HG03575 (cell line): ENCODE data around the gene DIPK1C.

Source experiments
- ATAC-seq: cut with Tn5 transposase; IDR thresholded peaks from one replicate; pipeline ENCODE4 v1.9.1; 2021; ENCODE audit not compliant: unreplicated experiment, insufficient number of reproducible peaks, low FRiP score; ENCODE audit errors: extremely low read depth

The DIPK1C gene

DNA sequence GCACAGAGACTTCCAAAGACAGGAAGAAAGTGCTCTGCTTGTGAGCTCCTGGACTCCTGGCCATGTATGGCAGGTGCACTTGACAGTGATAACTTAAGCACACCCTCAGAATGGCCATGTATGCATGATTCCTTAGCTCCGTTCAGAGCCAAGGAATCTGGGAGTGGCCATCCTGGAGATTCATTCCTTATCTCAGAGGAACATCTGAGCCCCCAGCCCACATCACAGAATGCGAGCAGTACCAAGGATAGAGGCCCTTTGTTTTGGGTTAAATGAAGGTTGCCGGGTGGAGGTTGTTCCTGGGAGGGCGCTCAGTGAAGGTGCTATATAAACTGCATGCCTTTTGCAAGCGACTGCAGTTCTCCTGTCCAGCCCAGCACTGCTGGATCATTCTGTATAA lies 26.9 kb downstream of the DIPK1C start:
- no peak for ATAC-seq

DNA sequence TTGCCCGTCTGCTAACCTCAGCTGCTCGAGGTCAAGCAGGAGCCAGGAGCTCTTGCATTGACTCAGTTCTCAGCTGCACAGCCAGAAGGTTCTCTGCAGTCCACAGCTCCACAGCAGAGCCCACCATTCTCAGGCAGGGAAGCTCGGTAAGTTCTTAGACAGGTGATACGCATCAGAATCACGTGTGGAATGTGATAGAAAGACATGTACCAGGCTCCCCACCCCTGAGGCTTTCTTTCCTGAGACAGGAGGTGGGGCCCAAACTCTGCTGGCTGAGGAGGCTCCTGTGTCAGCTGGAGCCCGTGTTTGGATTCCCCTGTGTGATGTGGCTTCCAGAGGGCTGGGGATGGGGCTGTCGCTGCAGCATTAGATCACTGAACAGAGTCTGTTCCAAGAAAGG lies 28.0 kb downstream of the DIPK1C start:
- ATAC-seq = no peak

DNA sequence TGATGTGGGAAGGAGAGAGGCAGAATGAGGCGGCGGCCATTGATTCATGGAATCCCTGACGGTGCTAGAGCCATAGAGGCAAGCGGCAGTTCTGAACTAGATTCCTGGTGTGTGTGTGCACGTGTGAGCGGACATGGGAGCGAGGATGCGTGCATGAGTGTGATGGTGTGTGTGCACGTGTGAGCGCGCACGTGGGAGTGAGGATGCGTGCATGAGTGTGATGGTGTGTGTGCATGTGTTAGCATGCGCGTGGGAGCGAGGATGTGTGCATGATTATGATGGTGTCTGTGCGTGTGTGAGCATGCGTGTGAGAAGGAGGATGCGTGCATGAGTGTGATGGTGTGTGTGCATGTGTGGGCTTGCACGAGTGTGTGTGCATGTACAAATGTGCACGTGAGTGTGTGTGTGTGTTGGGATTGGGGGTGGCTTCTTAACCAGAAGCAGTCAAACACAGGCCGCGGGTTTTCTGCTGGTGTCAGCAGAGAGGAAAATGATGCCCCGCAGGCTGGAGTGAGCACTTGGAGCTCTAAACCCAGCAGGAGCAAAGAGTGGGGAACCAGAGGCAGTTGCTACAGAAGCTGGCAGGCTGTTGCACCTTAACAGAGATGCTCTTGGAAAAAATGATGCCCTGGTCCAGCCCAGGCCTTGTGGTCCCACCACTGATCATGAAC lies 29.5 kb downstream of the DIPK1C start:
- ATAC-seq = no peak

DNA sequence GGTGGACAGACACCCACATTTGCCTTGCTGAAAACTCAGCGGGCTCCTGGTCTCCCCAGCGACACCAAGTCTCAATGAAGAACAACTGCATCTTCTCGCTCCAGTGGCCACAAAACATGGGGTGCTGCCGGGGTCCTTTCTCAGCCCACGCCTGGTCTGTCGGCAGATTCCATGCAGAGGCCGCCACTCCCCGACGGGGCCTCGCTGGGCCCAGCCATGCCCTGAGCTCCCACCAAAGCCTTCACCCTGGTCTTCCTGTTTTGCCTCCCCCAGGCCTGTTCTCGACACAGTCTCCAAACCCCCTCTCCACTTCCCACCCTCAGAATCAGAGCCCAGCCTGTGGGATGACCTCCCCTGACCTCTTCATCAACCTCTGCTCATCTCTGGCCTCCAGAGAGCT lies 31.2 kb downstream of the DIPK1C start:
- ATAC-seq = no peak

DNA sequence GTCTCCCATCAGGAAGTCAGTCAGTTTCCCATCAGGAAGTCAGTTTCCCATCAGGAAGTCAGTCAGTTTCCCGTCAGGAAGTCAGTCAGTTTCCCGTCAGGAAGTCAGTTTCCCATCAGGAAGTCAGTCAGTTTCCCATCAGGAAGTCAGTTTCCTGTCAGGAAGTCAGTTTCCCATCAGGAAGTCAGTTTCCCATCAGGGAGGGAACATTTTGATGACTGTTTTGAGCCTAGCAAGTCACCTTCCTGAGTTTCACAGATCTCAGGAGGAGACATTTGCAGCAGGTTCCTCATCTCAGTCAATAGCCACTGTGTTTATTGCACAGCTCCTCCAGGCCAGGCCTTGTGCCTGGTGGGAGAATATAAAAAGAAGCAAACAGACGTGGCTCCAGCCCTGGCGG lies 31.9 kb downstream of the DIPK1C start:
- ATAC-seq = no peak

DNA sequence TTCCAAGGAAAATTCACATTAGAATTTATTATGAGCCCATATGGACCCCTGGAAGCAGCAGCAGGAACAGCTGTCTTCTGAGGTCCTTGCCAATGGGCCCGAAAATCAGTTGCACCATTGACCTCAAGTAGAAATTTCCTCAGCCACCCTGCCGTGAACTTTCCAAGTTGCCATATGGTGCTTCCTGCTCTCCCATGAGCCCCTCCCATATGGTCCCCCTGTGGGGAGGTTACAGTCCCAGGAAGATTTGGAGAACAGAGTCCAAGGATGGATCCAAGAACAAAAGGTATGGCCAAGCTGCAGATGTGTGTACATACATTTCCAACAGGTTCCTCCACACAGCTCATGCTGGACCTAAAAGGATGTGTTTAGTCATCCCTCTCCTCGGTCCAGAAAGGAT lies 34.6 kb downstream of the DIPK1C start:
- no peak for ATAC-seq

DNA sequence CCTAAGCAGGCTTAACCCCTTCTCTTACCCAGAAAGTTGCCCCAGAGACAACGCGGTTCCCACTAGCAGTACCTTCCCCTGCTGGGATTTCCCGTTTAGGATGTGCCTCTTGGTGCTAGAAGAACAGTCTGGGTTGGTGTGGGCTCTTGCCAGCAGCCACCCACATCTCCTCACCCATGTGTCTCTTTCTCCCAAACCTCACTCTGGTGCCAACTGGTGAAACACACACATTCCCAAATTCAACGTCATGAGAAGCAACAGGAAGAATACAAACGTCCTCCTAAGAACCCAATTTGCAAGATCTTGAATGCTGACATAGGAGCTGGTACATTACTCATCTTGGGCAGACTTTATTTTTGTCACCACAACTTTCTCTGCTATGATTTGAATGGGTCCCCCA lies 36.2 kb downstream of the DIPK1C start:
- no peak for ATAC-seq

DNA sequence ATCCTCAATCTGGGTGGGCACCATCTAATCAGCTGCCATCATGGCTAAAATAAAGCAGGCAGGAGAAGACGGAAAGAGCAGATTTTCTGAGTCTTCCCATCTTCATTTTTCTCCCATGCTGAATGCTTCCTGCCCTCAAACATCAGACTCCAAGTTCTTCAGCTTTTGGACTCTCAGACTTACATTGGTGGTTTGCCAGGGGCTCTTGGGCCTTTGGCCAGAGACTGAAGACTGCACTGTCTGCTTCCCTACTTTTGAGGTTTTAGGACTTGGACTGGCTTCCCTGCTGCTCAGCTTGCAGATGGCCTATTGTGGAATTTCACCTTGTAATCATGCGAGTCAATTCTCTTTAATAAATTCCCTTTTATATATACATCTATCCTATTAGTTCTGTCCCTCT lies 36.6 kb downstream of the DIPK1C start:
- no peak for ATAC-seq

DNA sequence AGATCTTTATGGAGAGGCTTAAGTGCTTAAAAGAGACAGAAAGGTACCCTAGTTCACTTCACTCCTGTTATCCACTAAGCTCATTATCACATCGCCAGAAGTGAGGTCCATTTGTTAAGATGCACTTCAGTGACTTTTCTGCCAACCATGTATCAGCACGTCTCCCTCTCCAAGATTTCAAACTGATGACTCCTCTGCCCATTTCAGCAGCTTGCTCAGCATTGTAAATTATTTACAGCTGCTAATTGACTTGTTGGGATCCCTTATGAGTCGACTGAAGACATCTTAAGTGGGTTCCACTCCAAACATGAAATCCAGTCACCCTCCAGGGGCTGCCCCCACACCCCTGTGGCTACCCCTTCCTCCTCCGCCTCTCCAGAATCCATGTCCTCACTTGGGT lies 37.3 kb downstream of the DIPK1C start:
- ATAC-seq = no peak

DNA sequence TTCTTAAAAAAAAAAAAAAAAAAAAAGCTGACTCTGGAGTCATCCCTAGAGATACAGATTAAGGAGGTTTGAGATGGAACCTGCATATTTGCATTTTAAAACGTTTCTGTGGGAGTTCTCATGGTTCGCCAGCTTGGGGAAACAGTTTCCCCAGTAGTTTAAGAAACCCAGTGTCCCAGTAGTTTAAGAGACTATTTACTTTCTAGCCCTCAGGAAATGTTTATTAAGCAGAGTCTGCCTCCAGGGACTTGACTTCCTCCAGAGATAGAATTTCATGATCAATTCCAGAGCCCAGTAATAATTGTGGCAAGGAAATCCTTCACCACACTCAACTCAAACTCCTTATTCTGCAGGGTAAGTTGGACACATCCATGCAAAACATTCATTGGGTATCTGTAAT lies 39.1 kb downstream of the DIPK1C start:
- ATAC-seq = no peak

DNA sequence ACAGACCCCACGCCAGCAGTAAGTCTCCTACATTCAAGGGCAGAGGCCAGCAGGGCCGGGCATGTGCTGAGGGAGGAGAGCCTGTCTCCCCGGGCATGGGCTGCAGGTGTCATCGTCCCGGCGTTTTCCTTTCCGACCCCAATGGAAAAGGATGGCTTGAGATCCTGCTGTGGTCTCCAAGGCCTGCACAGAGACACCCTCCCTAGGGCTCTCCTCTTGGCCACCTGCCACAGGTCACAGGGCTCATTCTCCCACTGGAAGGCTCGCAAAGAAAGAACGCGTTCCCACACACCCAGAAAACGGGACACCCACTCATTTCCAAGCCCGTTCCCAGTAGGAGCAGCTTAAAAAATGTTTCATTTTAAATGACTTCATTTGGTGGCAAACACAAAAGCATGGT lies 41.0 kb downstream of the DIPK1C start:
- no peak for ATAC-seq

DNA sequence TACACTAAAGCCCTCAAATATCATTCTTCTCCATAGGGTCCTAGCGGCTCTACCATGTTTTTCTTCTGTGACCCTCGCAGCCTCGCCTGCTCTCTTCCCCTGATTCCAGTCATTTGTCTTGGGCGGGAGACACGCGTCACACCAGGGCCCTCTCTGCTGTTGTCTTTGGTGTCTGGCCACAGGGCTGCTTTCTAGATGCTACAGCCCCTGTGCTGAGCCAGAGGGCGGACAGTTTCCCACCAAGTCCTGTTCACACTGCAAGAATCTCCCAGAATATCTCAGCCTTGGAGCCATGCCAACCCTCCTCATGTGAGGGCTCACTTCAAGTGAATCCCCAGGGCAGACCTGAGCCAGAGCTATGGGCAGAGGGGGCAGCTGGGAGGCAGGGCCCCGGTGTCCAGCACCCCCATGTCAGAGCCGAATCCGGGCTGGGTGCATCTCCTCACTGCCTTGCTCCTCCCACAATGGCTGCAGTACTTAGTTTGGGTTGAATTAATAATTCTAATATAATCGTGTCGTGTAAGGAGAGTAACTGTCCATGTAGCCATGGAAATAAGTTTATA lies 42.1 kb downstream of the DIPK1C start:
- ATAC-seq = no peak

DNA sequence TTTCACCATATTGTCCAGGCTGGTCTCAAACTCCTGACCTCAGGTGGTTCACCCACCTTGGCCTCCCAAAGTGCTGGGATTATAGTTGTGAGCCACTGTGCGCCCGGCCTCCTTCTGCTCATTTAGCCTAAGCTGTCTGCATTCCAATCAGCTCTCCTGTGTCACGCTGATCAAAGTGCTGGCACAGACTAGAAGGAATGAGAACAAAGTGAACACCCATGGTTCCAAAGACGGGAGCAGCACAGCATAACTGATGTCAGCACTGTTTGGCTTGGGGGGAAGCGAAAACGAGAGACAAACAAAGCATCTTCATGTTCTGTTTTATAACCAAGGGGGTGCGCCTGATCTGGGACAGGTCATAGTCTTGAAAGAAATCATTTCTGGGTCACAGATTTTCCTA lies 43.3 kb downstream of the DIPK1C start:
- no peak for ATAC-seq

DNA sequence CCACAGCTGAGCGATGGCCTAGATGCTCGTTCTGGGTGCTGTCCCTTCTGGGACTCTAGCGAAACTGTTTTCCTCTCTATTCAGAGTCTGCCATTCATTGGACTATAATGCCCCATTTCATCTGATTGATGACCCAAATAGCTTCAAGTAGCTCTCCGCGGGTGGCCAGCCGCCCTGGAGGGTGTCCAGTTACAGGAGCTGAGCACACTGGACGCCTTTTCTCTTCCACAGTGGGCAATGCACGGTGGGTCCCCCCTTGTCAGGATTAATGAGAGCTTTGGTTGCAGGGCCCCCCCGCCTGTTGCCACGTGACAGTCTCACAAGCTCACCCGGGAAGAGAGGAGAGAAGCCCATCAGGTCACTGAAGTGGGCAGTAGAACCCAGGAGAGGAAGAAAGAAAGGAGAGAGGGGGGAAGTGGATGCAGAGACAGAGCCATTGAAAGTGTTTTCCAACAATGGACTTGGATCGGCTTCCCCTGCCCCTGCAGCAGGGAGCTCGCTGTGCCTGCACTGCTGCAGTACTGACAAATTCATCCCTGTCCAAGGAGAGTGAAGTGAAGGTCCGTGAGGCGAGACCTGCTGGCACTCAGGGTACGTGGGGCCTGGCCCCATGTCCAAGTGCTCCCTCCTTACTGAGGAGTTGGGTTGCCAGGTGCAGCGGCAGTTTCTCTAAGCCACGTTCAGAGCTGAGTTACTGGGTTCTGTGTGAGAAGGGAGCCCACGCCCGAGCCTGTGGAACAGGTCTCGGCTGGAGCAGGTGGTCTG lies 44.8 kb downstream of the DIPK1C start:
- no peak for ATAC-seq

DNA sequence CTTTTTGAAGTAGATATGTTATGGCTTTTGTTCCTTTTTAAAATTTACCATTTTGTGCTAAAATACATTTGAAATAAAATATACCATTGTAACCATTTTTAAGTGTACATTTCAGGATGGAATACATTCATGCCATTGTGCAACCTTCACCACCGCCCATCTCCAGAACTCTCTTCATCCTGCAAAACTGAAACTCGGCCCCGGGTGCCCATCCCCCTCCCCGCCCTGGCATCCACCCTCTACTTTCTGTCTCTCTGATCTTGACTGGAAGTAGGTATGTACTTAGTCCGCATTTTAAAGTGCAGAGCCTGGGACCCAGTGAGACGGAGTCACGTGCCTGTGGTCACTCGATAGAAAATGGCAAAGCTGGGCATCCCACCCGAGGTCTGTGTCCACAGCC lies 45.6 kb downstream of the DIPK1C start:
- ATAC-seq = no peak

DNA sequence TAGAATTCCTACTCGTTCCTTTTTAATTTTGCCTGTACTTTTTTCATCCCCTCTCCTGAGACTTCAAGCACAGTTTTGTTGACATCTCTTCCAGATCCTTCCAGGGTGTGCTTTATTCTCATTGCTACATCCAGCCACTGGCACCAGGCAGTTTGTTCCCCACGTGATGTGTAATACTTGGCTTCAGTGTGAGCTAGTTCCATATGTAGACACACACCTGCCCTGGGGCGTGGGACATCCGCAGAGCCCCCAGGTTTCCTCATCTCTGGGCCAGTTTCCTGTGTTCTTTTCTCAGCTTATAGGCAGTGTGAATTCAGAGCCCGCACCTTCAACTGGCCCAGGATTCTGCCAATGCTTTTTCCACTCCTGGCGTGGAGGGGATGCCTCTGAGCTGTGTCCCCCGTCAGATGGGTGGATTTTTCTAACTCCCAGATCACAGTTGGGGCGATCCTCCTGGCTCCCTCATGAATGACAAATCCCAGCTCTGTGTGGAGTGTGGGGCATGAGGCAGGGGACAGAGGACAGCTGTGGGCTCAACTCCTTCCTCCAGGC lies 46.6 kb downstream of the DIPK1C start:
- no peak for ATAC-seq

DNA sequence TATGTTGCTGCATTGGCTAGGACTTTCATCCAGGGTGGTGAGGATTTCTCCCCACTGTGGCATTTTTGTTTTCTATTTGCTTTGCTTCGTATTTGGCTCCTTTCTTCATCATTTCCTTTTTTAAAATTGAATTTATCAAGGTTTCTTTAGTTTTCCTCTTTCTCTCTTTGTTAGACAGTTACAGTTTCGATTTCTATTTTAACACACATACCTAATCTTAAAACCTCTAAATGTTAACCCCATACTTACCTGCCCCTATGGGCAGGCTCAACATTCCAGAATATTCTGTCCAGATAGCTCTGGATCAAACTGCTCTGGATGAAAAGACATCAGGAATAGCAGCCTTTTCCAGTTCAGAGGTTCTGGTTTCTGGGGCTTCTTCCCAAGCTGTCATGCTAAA lies 49.2 kb downstream of the DIPK1C start:
- no peak for ATAC-seq

DNA sequence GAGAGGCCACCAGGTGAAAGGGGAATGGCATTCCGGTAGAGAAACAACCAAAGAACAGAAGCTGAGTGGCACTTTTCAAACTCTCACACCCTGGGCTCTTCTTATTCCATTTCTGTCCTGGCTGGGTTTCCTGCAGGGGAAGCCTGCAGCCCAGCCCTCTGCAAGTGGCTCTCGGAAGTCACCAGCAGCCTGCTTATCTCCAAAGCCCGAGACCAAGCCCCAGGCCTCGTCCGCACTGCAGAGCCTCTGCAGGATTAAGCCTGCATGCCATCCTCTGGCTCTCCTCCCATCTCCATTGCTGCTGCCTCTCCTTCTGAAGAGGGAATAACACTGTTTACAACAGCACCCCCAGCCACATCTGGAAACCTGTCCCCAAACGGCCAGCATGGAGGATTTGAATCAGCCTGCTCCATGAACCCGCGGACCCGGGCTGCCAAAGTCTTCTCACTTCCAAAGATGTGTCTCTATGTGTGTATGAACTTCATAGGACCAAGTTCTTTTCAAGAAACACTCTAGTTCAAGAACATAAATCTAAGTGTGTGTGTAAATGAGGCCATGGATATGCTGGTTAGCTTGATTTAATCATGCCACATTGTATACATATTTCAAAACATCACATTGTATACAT lies 54.2 kb downstream of the DIPK1C start:
- no peak for ATAC-seq

DNA sequence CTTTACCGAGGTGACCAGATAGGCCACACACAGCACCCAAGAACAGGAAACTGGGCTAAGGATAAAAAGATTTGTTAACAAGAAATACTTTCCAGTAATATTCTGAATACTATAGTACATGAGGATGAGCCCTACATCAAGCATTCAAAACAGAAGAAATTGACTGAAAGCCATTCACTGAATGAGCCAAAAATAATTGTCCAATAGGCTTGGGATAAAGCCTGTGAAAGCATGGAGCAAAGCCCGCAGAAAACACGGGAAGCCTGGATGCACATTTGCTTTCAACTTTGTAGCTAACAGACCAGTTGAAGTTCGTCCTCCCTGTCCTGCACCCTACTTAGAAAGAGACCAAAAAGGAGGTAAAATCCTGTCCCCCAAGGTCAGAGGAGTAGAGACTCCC lies 56.3 kb downstream of the DIPK1C start:
- ATAC-seq = no peak
